NCI-H1436 (cell line): ENCODE measurements around the gene VAV3.

Source experiments
- DNase-seq: peaks from one replicate; lab custom pipeline; 2025; lab: John Stamatoyannopoulos, UW

Gene VAV3

GRCh38 chr1:107789817-107790524 is 175.0 kb downstream of the VAV3 start:
- no peak for DNase-seq

GRCh38 chr1:107788206-107789202 is 176.5 kb downstream of the VAV3 start:
- no peak for DNase-seq

DNA sequence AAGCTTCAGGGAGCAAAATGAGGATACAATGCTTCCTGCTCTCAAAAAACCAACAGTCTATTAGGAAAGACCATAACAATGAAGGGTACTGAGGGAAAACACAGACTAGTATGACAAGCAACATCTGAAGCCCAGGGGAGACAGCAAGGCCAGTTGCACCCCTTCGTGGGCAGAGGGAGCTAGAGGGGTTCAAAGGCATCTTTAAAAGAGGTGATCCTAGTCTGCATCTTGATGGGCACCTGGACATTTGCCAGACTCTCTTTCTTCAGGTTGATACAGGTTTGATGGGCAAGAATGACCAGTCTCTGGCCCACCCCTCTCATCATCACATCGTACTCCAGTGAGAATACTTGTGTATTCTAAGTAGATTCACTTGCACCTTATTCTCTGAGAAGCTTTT is 177.7 kb downstream of the VAV3 start:
- DNase-seq: no peak

DNA sequence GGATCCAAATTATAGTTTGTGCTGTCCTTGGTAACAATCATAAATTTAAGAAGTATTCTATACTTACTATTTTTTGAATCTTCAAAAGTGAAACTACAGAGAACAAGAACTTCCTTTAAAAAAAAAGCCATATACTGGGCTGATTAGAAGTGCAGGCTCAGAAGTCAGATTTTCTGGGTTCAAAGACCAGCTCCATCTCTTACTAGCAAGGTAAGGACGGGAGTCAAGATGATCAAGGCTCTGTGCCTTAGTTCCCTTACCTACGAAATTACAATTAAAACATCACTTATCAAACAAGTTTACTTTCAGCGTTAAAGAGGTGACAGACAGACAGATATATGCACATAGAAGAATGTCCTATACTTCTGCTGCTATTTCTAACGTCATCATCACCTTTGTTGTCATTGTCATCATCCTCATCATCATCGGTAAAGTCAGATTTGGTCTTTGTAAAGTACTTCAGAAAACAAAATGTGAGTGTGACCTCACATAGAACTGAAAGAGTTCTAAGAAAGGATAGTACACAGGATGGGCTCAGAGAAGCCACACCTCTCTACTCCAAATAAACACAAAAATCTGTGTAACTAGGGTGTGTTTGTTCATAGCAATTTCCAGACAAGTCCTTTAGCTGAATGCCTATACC is 178.7 kb downstream of the VAV3 start:
- DNase-seq: no peak

GRCh38 chr1:107785496-107786202 is 179.3 kb downstream of the VAV3 start:
- no peak for DNase-seq

DNA sequence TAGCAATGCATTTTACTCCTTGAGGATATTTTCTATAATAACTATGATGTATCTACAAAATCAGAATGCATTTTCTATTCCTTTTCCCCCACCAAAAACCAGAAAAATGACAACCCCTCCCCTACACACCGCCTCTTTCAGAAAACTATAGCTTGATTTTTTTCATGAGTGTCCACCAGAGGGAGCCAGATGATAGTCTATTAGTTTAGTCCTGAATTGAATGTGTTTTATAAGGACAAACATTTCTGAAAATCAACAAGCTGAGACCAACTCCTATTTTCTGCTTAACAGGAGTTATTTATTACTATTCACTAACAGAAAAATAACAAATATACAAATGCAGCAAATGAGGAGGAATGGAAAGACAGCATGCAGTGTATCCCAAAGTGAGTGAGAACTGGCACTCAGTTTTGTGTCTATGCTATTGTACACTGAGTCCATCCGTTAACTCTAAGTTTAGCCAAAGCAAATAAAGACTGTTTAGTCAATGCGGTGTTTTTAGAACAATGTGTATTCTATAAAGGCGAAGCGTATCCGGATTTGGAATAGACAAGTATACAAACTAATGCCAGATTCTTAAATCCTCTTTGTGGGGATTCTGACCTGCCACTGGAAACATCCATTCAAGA is 182.6 kb downstream of the VAV3 start:
- DNase-seq: peak; percentile 49

GRCh38 chr1:107781245-107781644 is 183.7 kb downstream of the VAV3 start:
- no peak for DNase-seq

- DNase-seq: no peak
Observed at GRCh38 chr1:107777664-107778047, 187.3 kb downstream of the VAV3 start.

DNA sequence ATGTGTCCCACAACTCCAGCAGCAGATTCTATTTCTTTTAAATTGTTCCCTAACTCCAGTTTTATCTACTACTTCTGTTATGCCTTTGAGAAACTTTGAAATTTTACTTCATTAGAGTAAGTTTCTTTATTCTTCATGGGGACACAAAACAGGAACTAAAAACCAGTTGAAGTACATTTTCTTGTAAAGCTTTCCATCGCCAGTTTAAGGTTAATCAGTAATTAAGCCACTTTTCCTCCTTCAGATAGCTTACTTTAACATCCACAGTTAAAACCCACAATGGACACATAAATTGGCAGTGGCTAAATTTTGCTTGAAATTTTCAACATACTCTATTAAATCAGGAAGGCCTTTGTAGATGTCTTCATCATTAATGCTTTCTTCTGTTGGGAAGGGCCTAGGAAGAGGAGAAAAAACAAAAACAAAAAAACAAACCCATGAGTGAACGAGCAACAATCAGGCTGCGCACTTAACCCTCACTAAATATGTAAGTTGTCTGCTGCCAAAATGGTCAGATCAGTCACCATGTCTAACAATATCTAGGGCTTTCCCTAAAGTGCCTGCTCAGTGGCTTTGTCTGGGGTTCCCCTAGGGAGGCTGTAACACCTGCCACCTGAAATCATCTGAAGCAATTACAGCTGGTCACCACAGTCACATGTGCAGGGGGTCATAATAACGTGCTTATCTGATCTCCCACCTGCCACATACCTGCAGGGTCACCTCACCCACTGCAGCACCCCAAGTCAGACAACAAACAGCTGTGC is 187.9 kb downstream of the VAV3 start:
- peak; percentile 28 for DNase-seq

- DNase-seq: no peak
Observed at GRCh38 chr1:107771377-107771776, 193.6 kb downstream of the VAV3 start.

GRCh38 chr1:107767156-107767582 is 197.8 kb downstream of the VAV3 start:
- no peak for DNase-seq

DNA sequence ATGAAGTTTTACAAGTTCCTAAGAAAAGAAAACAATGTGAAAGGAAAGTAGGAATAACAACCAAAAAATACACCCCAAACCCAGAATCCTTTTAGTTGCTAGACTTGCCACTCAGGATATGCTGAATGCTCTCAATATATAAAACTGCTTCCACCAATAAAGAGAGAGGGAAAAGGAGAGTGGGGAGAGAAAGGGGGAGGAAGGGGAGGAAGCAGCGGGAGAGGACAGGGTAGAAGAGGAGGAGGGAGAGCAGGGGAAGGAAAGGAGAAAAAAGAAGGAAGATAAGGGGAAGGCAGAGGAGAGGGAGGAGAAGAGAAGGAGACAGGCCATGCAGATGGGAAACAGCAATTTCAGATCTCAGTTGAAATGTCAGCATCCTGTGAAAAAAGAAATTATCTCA is 198.4 kb downstream of the VAV3 start:
- no peak for DNase-seq

DNA sequence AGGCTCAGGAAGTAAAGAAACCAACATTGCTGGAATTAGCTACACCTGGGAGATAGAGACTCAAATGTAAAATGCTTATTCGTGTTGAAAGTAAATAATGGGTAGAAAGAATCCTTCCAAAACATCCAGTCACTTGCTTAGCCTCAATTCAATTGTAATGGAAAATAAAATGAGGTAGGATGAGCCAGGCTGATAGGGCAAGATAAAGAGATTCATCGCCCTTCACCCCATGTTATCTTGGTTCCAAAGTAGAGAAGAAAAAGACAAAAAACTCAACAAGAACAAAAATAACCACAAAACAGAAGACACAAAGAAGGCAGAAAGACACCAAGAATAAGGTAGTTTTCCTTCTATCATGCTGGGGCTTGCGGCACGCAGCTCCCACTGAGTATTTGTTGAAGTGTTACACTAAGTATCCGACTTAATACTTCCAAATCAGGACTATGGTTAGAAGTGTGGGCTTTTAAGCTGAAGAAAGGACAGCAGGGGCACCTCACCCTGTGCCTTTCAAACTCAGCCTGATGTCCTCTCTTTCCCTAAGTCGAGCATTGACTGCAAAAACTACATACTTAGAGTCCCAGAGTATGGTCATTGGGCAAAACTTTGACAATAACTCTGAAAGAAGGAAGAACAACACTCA is 202.1 kb downstream of the VAV3 start:
- DNase-seq: no peak

DNA sequence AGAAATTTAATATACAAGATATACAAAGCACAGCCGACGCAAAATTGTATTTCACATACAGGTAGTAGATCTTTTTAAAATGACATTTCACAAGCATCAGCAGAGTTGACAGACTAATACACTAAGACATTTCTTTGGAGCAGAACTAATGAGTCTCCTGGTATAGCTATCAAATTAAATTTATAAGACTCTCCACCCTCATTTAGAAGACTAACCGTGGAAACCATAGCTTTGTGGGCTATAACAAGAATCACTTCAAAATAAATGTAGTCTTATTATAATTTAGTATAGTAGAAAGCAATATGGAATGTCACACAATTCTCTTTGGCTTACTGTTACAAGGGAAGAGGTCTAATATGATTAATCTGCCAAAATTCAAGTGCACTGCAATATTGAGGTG is 204.9 kb downstream of the VAV3 start:
- DNase-seq: no peak

GRCh38 chr1:107750364-107750959 is 214.5 kb downstream of the VAV3 start:
- DNase-seq: peak; percentile 32

GRCh38 chr1:107748531-107748930 is 216.4 kb downstream of the VAV3 start:
- no peak for DNase-seq

DNA sequence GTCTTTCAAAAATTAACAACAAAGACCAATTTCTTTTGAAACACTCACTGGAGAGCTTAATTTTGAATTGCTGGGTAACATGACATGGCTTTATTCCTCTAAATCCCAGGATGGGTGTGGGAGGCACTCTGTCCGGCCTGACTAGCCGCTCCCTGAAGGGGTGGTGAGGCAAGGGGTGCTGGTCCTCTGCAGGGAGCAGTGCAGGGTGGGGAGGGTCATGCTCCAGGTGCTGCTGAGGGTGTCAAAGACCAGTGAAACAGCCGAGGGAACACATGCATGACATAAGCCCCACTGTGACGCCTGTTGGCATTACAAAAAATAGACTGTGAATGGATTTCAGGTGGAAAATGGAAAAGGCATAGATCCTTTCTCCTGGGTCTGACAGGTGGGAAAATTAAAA is 223.7 kb downstream of the VAV3 start:
- DNase-seq: no peak

- no peak for DNase-seq
Observed at GRCh38 chr1:107740579-107740978, 224.4 kb downstream of the VAV3 start.

DNA sequence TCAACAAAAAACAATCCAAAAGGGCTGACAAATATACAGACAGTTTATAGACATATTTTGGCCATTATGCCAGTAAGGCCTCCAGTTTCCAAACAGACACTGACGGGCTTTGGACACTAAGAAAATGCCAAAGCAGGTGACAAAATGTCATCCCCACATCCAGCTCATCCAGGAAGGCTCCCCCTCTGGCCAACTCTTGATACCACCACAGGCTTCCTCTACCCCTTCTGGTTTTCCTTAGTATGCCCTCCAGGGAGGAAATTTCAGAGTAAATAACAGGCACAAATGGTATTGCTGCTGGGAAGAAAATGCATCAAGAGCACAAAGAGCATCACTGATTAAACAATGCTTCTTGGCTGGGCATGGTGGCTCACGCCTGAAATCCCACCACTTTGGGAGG is 225.3 kb downstream of the VAV3 start:
- no peak for DNase-seq

GRCh38 chr1:107739201-107739600 is 225.8 kb downstream of the VAV3 start:
- DNase-seq: no peak
